OCI-LY1 (cell line): ENCODE results near the gene TRIO.

Source experiments
- CTCF ChIP-seq: fragments of 200-600 bp; sonication (generic), shearing (Covaris generic); IDR thresholded peaks from 2 replicates; pipeline ENCODE4 v1.5.1; 2017; ENCODE audit warnings: mild to moderate bottlenecking, antibody characterized with exemption, low read length, moderate library complexity, mixed read lengths
- EZH2 ChIP-seq: fragments of 200-600 bp; sonication (generic), shearing (Covaris generic); IDR thresholded peaks from 2 replicates; pipeline ENCODE4 v1.8.0; 2017; ENCODE audit warnings: borderline replicate concordance, mixed run types, mild to moderate bottlenecking, antibody characterized with exemption, low read length, moderate library complexity, mixed read lengths

GRCh38 chr5:14429101-14430050 is 286.2 kb downstream of the TRIO start:
- TF ChIP-seq CTCF (no peak), EZH2 (no peak)
